GM12878 (cell line): Measurements from ENCODE around the gene SLC25A47. TPM values are rescaled to one million over a fixed set of nuclear protein-coding genes. Genes with fewer than 3 reads are reported as not detected.

Experiments
- ATAC-seq: fragments of 200-7000 bp; cut with Tn5 transposase; 3 replicates; pipeline ENCODE4 v1.9.1; 2020; ENCODE audit warnings: mild to moderate bottlenecking, moderate library complexity
- BruUV-seq: library from RNA; stranded (reverse); fragments of 400-500 nt; replicated peaks from 2 replicates; lab custom pipeline; 2021; lab: Mats Ljungman, UMichigan
- CTCF ChIA-PET: fragments of 300-600 bp; sonication (Branson Sonifier 250); formaldehyde crosslinking; extraction: SDS; loops from one replicate; lab custom pipeline; 2021; ENCODE audit warnings: inconsistent platforms; lab: Yijun Ruan, JAX
- POLR2A ChIA-PET: fragments of 350-600 bp; formaldehyde crosslinking; extraction: SDS; loops from one replicate; lab custom pipeline; 2021; ENCODE audit warnings: inconsistent platforms; lab: Charles Lee
- RAD21 ChIA-PET: fragments of 300-600 bp; sonication (Branson Sonifier 250); formaldehyde crosslinking; loops from one replicate; lab custom pipeline; 2023; ENCODE audit warnings: antibody characterized with exemption; ENCODE audit not compliant: unreplicated experiment; lab: Charles Lee
- SMC1A ChIA-PET: fragments of 300-600 bp; sonication (Branson Sonifier 250); formaldehyde crosslinking; loops from one replicate; lab custom pipeline; 2023; ENCODE audit not compliant: unreplicated experiment, uncharacterized antibody; lab: Charles Lee
- DNase-seq: peaks from one replicate; pipeline ENCODE4 v3.0.0-alpha.2; 2011; ENCODE audit warnings: low read depth, low spot score
- FAIRE-seq: peaks from 3 replicates; lab custom pipeline; 2011; peaks lifted over from hg19 to GRCh38; lab: Jason Lieb, UNC
- H2AFZ ChIP-seq: 2 replicates; pipeline ENCODE4 v1.6.0; 2011; ENCODE audit warnings: low read depth, low read length, control low read depth; ENCODE audit not compliant: control insufficient read depth
- H3K27ac ChIP-seq: 2 replicates; pipeline ENCODE4 v1.5.1; 2011; ENCODE audit warnings: control low read depth; ENCODE audit not compliant: control insufficient read depth, insufficient read depth
- H3K27me3 ChIP-seq, 2 experiments: replicated peaks in 1 of 2; 2 replicates each; pipeline versions ENCODE4 v1.6.0 to v1.6.1; 2011; ENCODE audit warnings: low read length in 1 of 2; ENCODE audit not compliant: control insufficient read depth in 2 of 2, insufficient read depth in 2 of 2
- H3K36me3 ChIP-seq, 2 experiments: 2 replicates each; pipeline ENCODE4 v1.5.1; 2011; ENCODE audit warnings: low read length in 1 of 2; ENCODE audit not compliant: control insufficient read depth in 2 of 2, insufficient read depth in 2 of 2
- H3K4me1 ChIP-seq: 2 replicates; pipeline ENCODE4 v1.6.1; 2011; ENCODE audit warnings: mild to moderate bottlenecking, low read length, moderate library complexity, mixed read lengths; ENCODE audit not compliant: control insufficient read depth, insufficient read depth
- H3K4me2 ChIP-seq: 2 replicates; pipeline ENCODE4 v1.6.0; 2011; ENCODE audit warnings: control low read depth; ENCODE audit not compliant: control insufficient read depth, insufficient read depth
- H3K4me3 ChIP-seq: fragments of 200-600 bp; sonication (generic); 2 replicates; pipeline ENCODE4 v1.5.1; 2016
- H3K79me2 ChIP-seq: 2 replicates; pipeline ENCODE4 v1.6.0; 2011; ENCODE audit warnings: low read length; ENCODE audit not compliant: control insufficient read depth, insufficient read depth
- H3K9ac ChIP-seq: 2 replicates; pipeline ENCODE4 v1.8.0; 2011; ENCODE audit warnings: low read length, control low read depth, mixed read lengths; ENCODE audit not compliant: control insufficient read depth, insufficient read depth
- H3K9me3 ChIP-seq: replicated peaks from 3 replicates; pipeline ENCODE4 v1.5.1; 2011; ENCODE audit warnings: mild to moderate bottlenecking, low read length; ENCODE audit not compliant: control insufficient read depth, insufficient read depth
- H4K20me1 ChIP-seq: 2 replicates; pipeline ENCODE4 v1.6.0; 2011; ENCODE audit not compliant: control insufficient read depth, insufficient read depth
- BRCA1 ChIP-seq: IDR thresholded peaks from 2 replicates; pipeline ENCODE4 v1.6.1; 2011; ENCODE audit warnings: low read depth, low read length, improper control_type of control experiment
- CHD4 ChIP-seq: fragments of 200-600 bp; sonication (generic); IDR thresholded peaks from 2 replicates; pipeline ENCODE4 v1.6.1; 2016; ENCODE audit warnings: mild to moderate bottlenecking
- CTCF ChIP-seq, 3 experiments: IDR thresholded peaks in 2 of 3; conservative IDR thresholded peaks in 1 of 3; 2 replicates each; pipeline ENCODE4 v1.5.1; 2011; ENCODE audit warnings: low read depth in 3 of 3, low read length in 3 of 3, mild to moderate bottlenecking in 3 of 3, control low read depth in 2 of 3, moderate library complexity in 2 of 3, inconsistent platforms in 1 of 3, mixed read lengths in 1 of 3; ENCODE audit not compliant: control insufficient read depth in 2 of 3, insufficient read depth in 1 of 3; ENCODE audit errors: extremely low read depth in 1 of 3
- KAT2A ChIP-seq: conservative IDR thresholded peaks from 2 replicates; pipeline ENCODE4 v1.6.1; 2011; ENCODE audit warnings: low read depth, low read length; ENCODE audit not compliant: control insufficient read depth
- MTA3 ChIP-seq: IDR thresholded peaks from 2 replicates; pipeline ENCODE4 v1.6.1; 2012; ENCODE audit warnings: low read length, inconsistent platforms, borderline replicate concordance
- NFYB ChIP-seq: IDR thresholded peaks from 2 replicates; pipeline ENCODE4 v1.6.1; 2011; ENCODE audit warnings: low read depth, mild to moderate bottlenecking, low read length, improper control_type of control experiment, moderate library complexity; ENCODE audit not compliant: insufficient read depth
- NKRF ChIP-seq: fragments of 450-650 bp; conservative IDR thresholded peaks from 2 replicates; pipeline ENCODE4 v1.6.1; 2017; ENCODE audit warnings: mild to moderate bottlenecking, moderate library complexity
- RELA ChIP-seq: fragments of 450-650 bp; IDR thresholded peaks from 2 replicates; pipeline ENCODE4 v1.8.0; 2014; ENCODE audit warnings: borderline replicate concordance; ENCODE audit not compliant: partially characterized antibody
- SKIL ChIP-seq: fragments of 450-650 bp; IDR thresholded peaks from 2 replicates; pipeline ENCODE4 v1.6.1; 2017; ENCODE audit warnings: mild to moderate bottlenecking, low read depth, inconsistent platforms; ENCODE audit not compliant: poor library complexity, severe bottlenecking
- SPI1 ChIP-seq: IDR thresholded peaks from 2 replicates; pipeline ENCODE4 v1.6.1; 2011; ENCODE audit warnings: low read depth, mild to moderate bottlenecking, low read length, moderate library complexity, borderline replicate concordance; ENCODE audit not compliant: insufficient read depth
- ZNF217 ChIP-seq: fragments of 450-650 bp; IDR thresholded peaks from 2 replicates; pipeline ENCODE4 v1.6.1; 2017; ENCODE audit warnings: antibody characterized with exemption, mild to moderate bottlenecking
- WGBS: methylation state at CpG from one replicate; pipeline ENCODE4 v1.1.6; 2016; ENCODE audit warnings: low lambda C conversion rate; ENCODE audit not compliant: insufficient replicate concordance, insufficient coverage; ENCODE audit errors: missing lambda C conversion rate; 5-methylcytosine and 5-hydroxymethylcytosine counted together
- in situ Hi-C: fragments of 300-500 bp; cut with MboI; formaldehyde crosslinking; loops from 9 replicates; pipeline ENCODE4 v1.14.3; 2018; ENCODE audit warnings: mixed read lengths
- intact Hi-C: fragments of 100-400 bp; cut with micrococcal nuclease; formaldehyde crosslinking; loops from one replicate; pipeline ENCODE4 v1.14.2; 2022; ENCODE audit not compliant: unreplicated experiment
- polyA plus RNA-seq, 11 experiments: library from polyadenylated mRNA; depleted of rRNA in 4 of 11; unstranded in 6 of 11; stranded (reverse) in 5 of 11; fragments of >200 nt; fragmentation: Nextera tagmentation in 4 of 11; fragmentation: Illumina TruSeq in 1 of 11; extraction: Ambion mirVana in 4 of 11; extraction: Trizol in 1 of 11; gene quantifications; 1 replicate in 1 of 11; 2 replicates in 10 of 11; pipeline versions ENCODE4 v1.2.1 to v1.2.3, GENCODE V29; 2011 to 2016; ENCODE audit warnings: inconsistent platforms in 2 of 11, missing spikeins in 2 of 11, low read depth in 1 of 11
- total RNA-seq, 4 experiments: library from RNA; depleted of rRNA in 3 of 4; stranded (reverse); fragments of >200 nt in 3 of 4; fragmentation: Illumina TruSeq in 1 of 4; extraction: Trizol in 1 of 4; gene quantifications; 2 replicates each; pipeline versions ENCODE4 v1.2.1 to v1.2.3, GENCODE V29; 2013 to 2021
- TF ChIP-seq, protein P1 (sequence below): fragments of 450-650 bp; IDR thresholded peaks from 2 replicates; pipeline ENCODE4 v1.6.1; 2016; ENCODE audit warnings: mild to moderate bottlenecking

SLC25A47 gene
- total and polyA plus RNA-seq, 10 of the 15 experiments (the other 5 are each of a cell fraction or from before 2014, with no cell fraction given): 0.14 TPM; not detected in 9

GRCh38 chr14:100362311-100362927 lies 39.3 kb downstream of the SLC25A47 start (continued):
- no peak for TF ChIP-seq SKIL
- TF ChIP-seq NFYB: no peak

GRCh38 chr14:100363053-100363452 lies 39.9 kb downstream of the SLC25A47 start:
- Histone ChIP-seq H4K20me1 (no peaks in the 10 kb centered on the region), H3K9me3 (no peaks in the 10 kb centered on the region), H3K27me3 (no peaks in the 10 kb centered on the region), H3K9ac (no peak overlapping the region), H3K4me1 (no peaks in the 10 kb centered on the region; the same call in 1 of the 2 replicates), H3K4me3 (no peak overlapping the region), H3K4me2 (no peak overlapping the region), H2AFZ (no peak overlapping the region), H3K27ac (no peak overlapping the region), H3K36me3 (peaks cover 7 to 39% of the 10 kb centered on the region in 2 experiments), H3K79me2 (no peaks in the 10 kb centered on the region)
- in situ Hi-C loops (no loop called here), intact Hi-C loops (no loop called here)
- SMC1A ChIA-PET: interaction anchor here (1.2 to 2.5 kb wide), 2 partner anchors 9 to 154 kb away, joined by 3 to 15 read pairs; no protein-coding TSS in a partner anchor
- DNase-seq (no peak), FAIRE-seq (no peak), ATAC-seq (no peak)
- BruUV-seq: no TSS peak
- RAD21 ChIA-PET: no interaction called here
- WGBS: 100% methylated on average over 2 of the region's 2 CpGs
- POLR2A ChIA-PET: interaction anchor here (1.8 kb wide), 1 partner anchor 8 kb away, joined by 6 read pairs; no protein-coding TSS in a partner anchor
- CTCF ChIA-PET: interaction anchor here (1.1 kb wide), 1 partner anchor 22 kb away, joined by 5 read pairs; no protein-coding TSS in a partner anchor
- no peak for TF ChIP-seq SPI1
- TF ChIP-seq KAT2A: no peak
- TF ChIP-seq NKRF: no peak
- TF ChIP-seq, protein P1, sequence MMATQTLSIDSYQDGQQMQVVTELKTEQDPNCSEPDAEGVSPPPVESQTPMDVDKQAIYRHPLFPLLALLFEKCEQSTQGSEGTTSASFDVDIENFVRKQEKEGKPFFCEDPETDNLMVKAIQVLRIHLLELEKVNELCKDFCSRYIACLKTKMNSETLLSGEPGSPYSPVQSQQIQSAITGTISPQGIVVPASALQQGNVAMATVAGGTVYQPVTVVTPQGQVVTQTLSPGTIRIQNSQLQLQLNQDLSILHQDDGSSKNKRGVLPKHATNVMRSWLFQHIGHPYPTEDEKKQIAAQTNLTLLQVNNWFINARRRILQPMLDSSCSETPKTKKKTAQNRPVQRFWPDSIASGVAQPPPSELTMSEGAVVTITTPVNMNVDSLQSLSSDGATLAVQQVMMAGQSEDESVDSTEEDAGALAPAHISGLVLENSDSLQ: no peak
- no peak for TF ChIP-seq CHD4
- TF ChIP-seq CTCF (IDR thresholded peaks at IDR 0.05 in 2 of 3, conservative IDR thresholded peaks at IDR 0.05 in 1 of 3; ENCODE audit: control insufficient read depth in 2 of 3, extremely low read depth in 1 of 3, insufficient read depth in 1 of 3, low read depth in 3 of 3, low read length in 3 of 3): no peak
- no peak for TF ChIP-seq RELA
- no peak for TF ChIP-seq ZNF217
- TF ChIP-seq BRCA1: no peak
- TF ChIP-seq MTA3: no peak
